Testis (tissue), 3 donors: Measurements from ENCODE around the gene CDH11. TPM values are rescaled to one million over a fixed set of nuclear protein-coding genes. Genes with fewer than 3 reads are reported as not detected.

Experiments used
- DNase-seq: peaks from one replicate; pipeline ENCODE4 v3.0.0-alpha.2; 2019
- H3K27ac ChIP-seq, 2 donors: fragments of 200-600 bp; sonication (generic); one replicate each; pipeline ENCODE4 v1.5.1; 2019
- H3K27me3 ChIP-seq: fragments of 200-600 bp; sonication (generic); one replicate; pipeline ENCODE4 v1.5.1; 2019
- H3K36me3 ChIP-seq: fragments of 200-600 bp; sonication (generic); one replicate; pipeline ENCODE4 v1.5.1; 2017; ENCODE audit warnings: low read depth; ENCODE audit errors: missing control alignments
- H3K4me1 ChIP-seq: fragments of 200-600 bp; sonication (generic); one replicate; pipeline ENCODE4 v1.5.1; 2019
- H3K4me3 ChIP-seq, 2 donors: fragments of 200-600 bp; sonication (generic); one replicate each; pipeline ENCODE4 v1.5.1; 2017 to 2019
- H3K9me3 ChIP-seq: fragments of 200-600 bp; sonication (generic); one replicate; pipeline ENCODE4 v1.5.1; 2017
- CTCF ChIP-seq, 3 experiments: fragments of 450-650 bp in 2 of 3; fragments of 200-600 bp in 1 of 3; sonication (generic) in 1 of 3; IDR thresholded peaks; one replicate each; pipeline ENCODE4 v1.5.1; 2016 to 2019; ENCODE audit warnings: antibody characterized with exemption in 3 of 3, mild to moderate bottlenecking in 2 of 3, moderate library complexity in 1 of 3
- POLR2A ChIP-seq: fragments of 450-650 bp; IDR thresholded peaks from one replicate; pipeline ENCODE4 v1.6.1; 2017; ENCODE audit warnings: antibody characterized with exemption, mild to moderate bottlenecking, moderate library complexity
- WGBS, 2 donors: methylation state at CpG; one replicate each; pipeline ENCODE4 v1.1.5; 2018; 5-methylcytosine and 5-hydroxymethylcytosine counted together
- intact Hi-C: fragments of 100-400 bp; cut with DNase I; formaldehyde crosslinking; loops from one replicate; pipeline ENCODE4 v1.15.1; 2023; ENCODE audit warnings: low total_unique reads
- polyA plus RNA-seq: library from polyadenylated mRNA; stranded (reverse); fragments of 350-450 nt; fragmentation: Illumina TruSeq; extraction: RNeasy Lipid Tissue Mini Kit (QIAGEN cat#74804); gene quantifications from one replicate; pipeline ENCODE4 v1.2.3, GENCODE V29; 2014; ENCODE audit warnings: low read depth, low replicate concordance; ENCODE audit not compliant: insufficient read depth
- total RNA-seq, 2 donors: library from RNA; depleted of rRNA; stranded (reverse); fragments of >200 nt; gene quantifications; one replicate each; pipeline ENCODE4 v1.2.3, GENCODE V29; 2016

The CDH11 gene
- total and polyA plus RNA-seq, 3 donors from 2014 or later: 24.0 to 32.8 (median 32.5) TPM

GRCh38 chr16:65045961-65046360 is 75.9 kb downstream of the CDH11 start:
- H3K27me3 ChIP-seq: no peaks in the 10 kb centered on the region
- intact Hi-C loops: no loop called here
- no peak for DNase-seq
- H3K4me1 ChIP-seq: peaks cover 5% of the 10 kb centered on the region
- no peaks in the 10 kb centered on the region for H3K36me3 ChIP-seq
- TF ChIP-seq POLR2A: no peak
- TF ChIP-seq CTCF (IDR thresholded peaks at IDR 0.05): no peak
- no peaks in the 10 kb centered on the region for H3K9me3 ChIP-seq
- 94 to 98% methylated on average over 7 of the region's 7 CpGs for WGBS, 2 donors
- no peak overlapping the region for H3K4me3 ChIP-seq
- no peak overlapping the region for H3K27ac ChIP-seq

GRCh38 chr16:65044873-65045272 is 77.0 kb downstream of the CDH11 start:
- no peak for TF ChIP-seq CTCF (IDR thresholded peaks at IDR 0.05)
- no peak for TF ChIP-seq POLR2A
- intact Hi-C loops: no loop called here
- no peaks in the 10 kb centered on the region for H3K27me3 ChIP-seq
- no peaks in the 10 kb centered on the region for H3K36me3 ChIP-seq
- peaks cover 5% of the 10 kb centered on the region for H3K4me1 ChIP-seq
- WGBS, 2 donors: 36 to 37% methylated on average over 5 of the region's 5 CpGs
- no peak overlapping the region for H3K4me3 ChIP-seq
- DNase-seq: peak; percentile 20
- H3K27ac ChIP-seq: no peak overlapping the region
- no peaks in the 10 kb centered on the region for H3K9me3 ChIP-seq

GRCh38 chr16:65044026-65044425 is 77.8 kb downstream of the CDH11 start:
- DNase-seq: no peak

GRCh38 chr16:65042438-65043365 is 79.2 kb downstream of the CDH11 start:
- Histone ChIP-seq H3K27me3 (no peaks in the 10 kb centered on the region), H3K4me1 (peaks cover 5% of the 10 kb centered on the region), H3K36me3 (no peaks in the 10 kb centered on the region), H3K27ac (no peak overlapping the region), H3K9me3 (no peaks in the 10 kb centered on the region), H3K4me3 (no peak overlapping the region)
- intact Hi-C loops: no loop called here
- TF ChIP-seq CTCF (IDR thresholded peaks at IDR 0.05) (no peak), POLR2A (no peak)
- DNase-seq: no peak
- WGBS, 2 donors: 89 to 94% methylated on average over 4 of the region's 4 CpGs

More at GRCh38 chr16:65044026-65044425, 77.8 kb downstream of the CDH11 start:
- Histone ChIP-seq H3K27me3 (no peaks in the 10 kb centered on the region), H3K9me3 (no peaks in the 10 kb centered on the region), H3K4me1 (peaks cover 5% of the 10 kb centered on the region), H3K4me3 (no peak overlapping the region), H3K36me3 (no peaks in the 10 kb centered on the region), H3K27ac (no peak overlapping the region)
- 90 to 100% methylated on average over 2 of the region's 2 CpGs for WGBS, 2 donors
- intact Hi-C loops: no loop called here
- no peak for TF ChIP-seq CTCF (IDR thresholded peaks at IDR 0.05)
- TF ChIP-seq POLR2A: no peak
